Upper lobe of left lung (tissue), 4 donors: ENCODE data around the gene MMRN1.

Source experiments
- CTCF ChIP-seq, 6 experiments: fragments of 450-650 bp in 4 of 6; fragments of 200-600 bp in 2 of 6; sonication (generic) in 2 of 6; IDR thresholded peaks; one replicate each; pipeline ENCODE4 v1.5.1; 2016 to 2019; ENCODE audit warnings: antibody characterized with exemption in 6 of 6
- EP300 ChIP-seq, 4 donors: sonication (generic); formaldehyde crosslinking; IDR thresholded peaks; one replicate each; pipeline ENCODE4 v1.5.1; 2017; ENCODE audit warnings: antibody characterized with exemption in 4 of 4, control low read depth in 2 of 4
- POLR2A ChIP-seq, 4 donors: fragments of 450-650 bp; IDR thresholded peaks; one replicate each; pipeline ENCODE4 v1.5.1; 2016 to 2017; ENCODE audit warnings: antibody characterized with exemption in 4 of 4, mild to moderate bottlenecking in 2 of 4

DNA sequence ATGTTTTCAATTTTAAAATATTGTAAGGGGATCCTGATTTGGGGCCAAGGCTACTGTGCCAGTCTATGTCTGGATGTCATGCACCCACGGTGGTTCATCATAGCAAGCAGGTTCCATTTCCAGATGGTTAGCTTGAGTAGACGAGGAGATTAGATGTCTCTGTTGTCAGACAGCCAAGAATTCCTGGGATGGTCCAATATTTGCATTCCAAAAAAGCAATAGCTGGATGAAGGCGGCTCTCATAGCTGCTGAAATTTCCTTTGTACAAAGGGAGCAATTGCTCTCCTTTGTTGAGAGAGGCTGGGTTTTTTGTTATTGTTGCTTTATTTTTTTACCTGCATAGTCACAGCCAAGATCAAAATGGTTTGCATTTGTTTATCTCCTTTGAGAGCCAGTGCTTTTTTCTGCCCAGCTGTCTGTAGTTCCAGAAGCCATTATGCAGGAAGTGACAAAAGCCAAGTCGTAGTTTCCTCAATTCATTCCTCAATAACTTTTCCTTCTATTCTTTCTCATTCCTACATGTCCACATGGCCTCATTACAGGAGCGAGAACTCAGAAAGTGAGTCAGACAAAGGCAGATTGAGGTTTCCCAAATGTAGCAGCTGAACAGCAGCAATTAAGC is 107.9 kb downstream of the MMRN1 start:
- TF ChIP-seq CTCF (IDR thresholded peaks at IDR 0.05) = no peak
- TF ChIP-seq POLR2A (IDR thresholded peaks at IDR 0.05) = no peak
- TF ChIP-seq EP300 (IDR thresholded peaks at IDR 0.05) = no peak
